ENCODE data around the gene ZNF263. TPM values are rescaled to one million over a fixed set of nuclear protein-coding genes. Genes with fewer than 3 reads are reported as not detected.

Gene ZNF263
- total and polyA plus RNA-seq, 9 of the 15 experiments (the other 6 are each of a cell fraction or from before 2014, with no cell fraction given): 4.6 to 48.3 (median 31.8) TPM

DNA sequence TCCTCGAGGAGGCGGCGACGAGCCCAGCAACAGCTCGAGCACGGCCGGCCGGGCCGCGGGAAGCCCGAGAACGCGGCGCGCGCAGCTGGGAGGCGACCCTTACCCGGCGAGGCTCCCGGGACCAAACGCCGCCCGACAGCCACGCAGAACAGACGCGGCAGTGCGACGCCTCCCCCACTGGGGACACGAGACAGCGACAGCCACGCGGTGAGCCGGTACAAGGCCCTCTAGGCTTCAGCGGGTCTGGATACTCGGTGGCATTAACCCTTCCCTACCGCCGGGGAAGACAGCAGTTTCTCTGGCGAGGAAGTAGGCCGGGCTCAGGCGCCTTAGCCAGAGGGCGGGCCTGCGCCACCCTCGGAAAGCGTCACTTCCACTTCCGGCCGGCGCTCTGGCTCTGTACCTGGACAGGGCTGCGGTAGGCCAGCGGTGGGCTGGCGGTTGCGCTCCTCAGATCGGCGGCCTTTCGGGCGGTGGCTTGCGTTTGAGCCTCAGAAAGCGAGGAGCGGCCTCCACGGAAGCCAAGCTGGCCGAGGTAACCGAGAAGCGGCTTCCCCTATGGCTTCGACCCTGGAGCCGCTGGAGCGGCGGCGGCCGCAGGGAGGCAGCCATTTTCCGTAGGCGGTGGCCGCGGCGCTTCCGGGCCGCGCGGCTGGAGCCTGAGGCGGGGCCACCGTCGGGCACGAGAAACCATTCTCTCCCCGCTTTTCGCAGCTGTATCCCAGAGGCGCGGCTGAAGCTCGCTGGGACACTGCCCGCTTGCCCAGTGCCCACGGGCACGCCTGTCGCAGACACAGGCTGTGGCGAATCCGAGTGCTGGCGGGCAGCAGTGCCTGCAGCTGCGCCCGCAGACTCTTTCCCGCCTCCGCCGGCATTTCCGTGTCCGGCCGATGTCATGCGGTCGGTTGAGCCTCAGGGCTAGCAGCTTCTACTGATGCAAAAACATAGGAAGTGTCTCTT lies 22.1 kb downstream of the ZNF263 start, which contains the start of the genes TIGD7 and ZNF75A (continued):
- TF ChIP-seq NR2C2 (CRISPR knock-in tag; IDR thresholded peaks at IDR 0.05): peak; percentile 56
- TF ChIP-seq NR2C2 (tag; IDR thresholded peaks at IDR 0.05): peak; percentile 79
- TF ChIP-seq, protein P1, sequence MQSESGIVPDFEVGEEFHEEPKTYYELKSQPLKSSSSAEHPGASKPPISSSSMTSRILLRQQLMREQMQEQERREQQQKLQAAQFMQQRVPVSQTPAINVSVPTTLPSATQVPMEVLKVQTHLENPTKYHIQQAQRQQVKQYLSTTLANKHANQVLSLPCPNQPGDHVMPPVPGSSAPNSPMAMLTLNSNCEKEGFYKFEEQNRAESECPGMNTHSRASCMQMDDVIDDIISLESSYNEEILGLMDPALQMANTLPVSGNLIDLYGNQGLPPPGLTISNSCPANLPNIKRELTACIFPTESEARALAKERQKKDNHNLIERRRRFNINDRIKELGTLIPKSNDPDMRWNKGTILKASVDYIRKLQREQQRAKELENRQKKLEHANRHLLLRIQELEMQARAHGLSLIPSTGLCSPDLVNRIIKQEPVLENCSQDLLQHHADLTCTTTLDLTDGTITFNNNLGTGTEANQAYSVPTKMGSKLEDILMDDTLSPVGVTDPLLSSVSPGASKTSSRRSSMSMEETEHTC (IDR thresholded peaks at IDR 0.05): no peak
- peak; percentile 72; the same call in 1 of the 2 replicates for TF ChIP-seq JUN (IDR thresholded peaks at IDR 0.05; ENCODE audit: borderline replicate concordance, low read depth, low read length)
- peak; percentile 82; the same call in 1 of the 2 replicates for TF ChIP-seq JUN (CRISPR knock-in tag; IDR thresholded peaks at IDR 0.05; ENCODE audit: borderline replicate concordance)
- TF ChIP-seq, protein P2, sequence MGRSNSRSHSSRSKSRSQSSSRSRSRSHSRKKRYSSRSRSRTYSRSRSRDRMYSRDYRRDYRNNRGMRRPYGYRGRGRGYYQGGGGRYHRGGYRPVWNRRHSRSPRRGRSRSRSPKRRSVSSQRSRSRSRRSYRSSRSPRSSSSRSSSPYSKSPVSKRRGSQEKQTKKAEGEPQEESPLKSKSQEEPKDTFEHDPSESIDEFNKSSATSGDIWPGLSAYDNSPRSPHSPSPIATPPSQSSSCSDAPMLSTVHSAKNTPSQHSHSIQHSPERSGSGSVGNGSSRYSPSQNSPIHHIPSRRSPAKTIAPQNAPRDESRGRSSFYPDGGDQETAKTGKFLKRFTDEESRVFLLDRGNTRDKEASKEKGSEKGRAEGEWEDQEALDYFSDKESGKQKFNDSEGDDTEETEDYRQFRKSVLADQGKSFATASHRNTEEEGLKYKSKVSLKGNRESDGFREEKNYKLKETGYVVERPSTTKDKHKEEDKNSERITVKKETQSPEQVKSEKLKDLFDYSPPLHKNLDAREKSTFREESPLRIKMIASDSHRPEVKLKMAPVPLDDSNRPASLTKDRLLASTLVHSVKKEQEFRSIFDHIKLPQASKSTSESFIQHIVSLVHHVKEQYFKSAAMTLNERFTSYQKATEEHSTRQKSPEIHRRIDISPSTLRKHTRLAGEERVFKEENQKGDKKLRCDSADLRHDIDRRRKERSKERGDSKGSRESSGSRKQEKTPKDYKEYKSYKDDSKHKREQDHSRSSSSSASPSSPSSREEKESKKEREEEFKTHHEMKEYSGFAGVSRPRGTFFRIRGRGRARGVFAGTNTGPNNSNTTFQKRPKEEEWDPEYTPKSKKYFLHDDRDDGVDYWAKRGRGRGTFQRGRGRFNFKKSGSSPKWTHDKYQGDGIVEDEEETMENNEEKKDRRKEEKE (IDR thresholded peaks at IDR 0.05; ENCODE audit: borderline replicate concordance in 1 of 2, control insufficient read depth in 1 of 2, low read depth in 2 of 2, low read length in 1 of 2): 0 out of 4 replicates have a peak, but pooled peaks of 1 of the 2 experiments have one; percentile 27
- peak; percentile 26; the same call in 1 of the 2 replicates for TF ChIP-seq SPI1 (IDR thresholded peaks at IDR 0.05; ENCODE audit: borderline replicate concordance, low read depth, low read length)
- TF ChIP-seq TGIF2 (CRISPR knock-in tag; IDR thresholded peaks at IDR 0.05): peak; percentile 89
- TF ChIP-seq, protein P3, sequence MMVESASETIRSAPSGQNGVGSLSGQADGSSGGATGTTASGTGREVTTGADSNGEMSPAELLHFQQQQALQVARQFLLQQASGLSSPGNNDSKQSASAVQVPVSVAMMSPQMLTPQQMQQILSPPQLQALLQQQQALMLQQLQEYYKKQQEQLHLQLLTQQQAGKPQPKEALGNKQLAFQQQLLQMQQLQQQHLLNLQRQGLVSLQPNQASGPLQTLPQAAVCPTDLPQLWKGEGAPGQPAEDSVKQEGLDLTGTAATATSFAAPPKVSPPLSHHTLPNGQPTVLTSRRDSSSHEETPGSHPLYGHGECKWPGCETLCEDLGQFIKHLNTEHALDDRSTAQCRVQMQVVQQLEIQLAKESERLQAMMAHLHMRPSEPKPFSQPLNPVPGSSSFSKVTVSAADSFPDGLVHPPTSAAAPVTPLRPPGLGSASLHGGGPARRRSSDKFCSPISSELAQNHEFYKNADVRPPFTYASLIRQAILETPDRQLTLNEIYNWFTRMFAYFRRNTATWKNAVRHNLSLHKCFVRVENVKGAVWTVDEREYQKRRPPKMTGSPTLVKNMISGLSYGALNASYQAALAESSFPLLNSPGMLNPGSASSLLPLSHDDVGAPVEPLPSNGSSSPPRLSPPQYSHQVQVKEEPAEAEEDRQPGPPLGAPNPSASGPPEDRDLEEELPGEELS (CRISPR knock-in tag; IDR thresholded peaks at IDR 0.05; ENCODE audit: borderline replicate concordance): peak; percentile 66; the same call in 1 of the 2 replicates
- TF ChIP-seq ELF2 (CRISPR knock-in tag; IDR thresholded peaks at IDR 0.05): peak; percentile 43; the same call in 1 of the 2 replicates
- 0 out of 2 replicates have a peak, but pooled peaks have one; percentile 20 for TF ChIP-seq PTBP1 (IDR thresholded peaks at IDR 0.05; ENCODE audit: low read depth, low read length)
- TF ChIP-seq RB1 (IDR thresholded peaks at IDR 0.05; ENCODE audit: low read depth): 0 out of 2 replicates have a peak, but pooled peaks have one; percentile 16
- peak; percentile 9; the same call in 1 of the 2 replicates for TF ChIP-seq ESRRA (IDR thresholded peaks at IDR 0.05; ENCODE audit: borderline replicate concordance, low read depth)
- peak; percentile 60 for TF ChIP-seq POLR2AphosphoS5 (IDR thresholded peaks at IDR 0.05; ENCODE audit: control insufficient read depth, insufficient read depth, low read depth, low read length)
- TF ChIP-seq SREBF1 (IDR thresholded peaks at IDR 0.05; ENCODE audit: borderline replicate concordance, low read depth, low read length): no peak
- TF ChIP-seq TEAD4 (IDR thresholded peaks at IDR 0.05; ENCODE audit: low read length): peak; percentile 14; the same call in 1 of the 2 replicates
- no peak for TF ChIP-seq TEAD4 (CRISPR knock-in tag; IDR thresholded peaks at IDR 0.05; ENCODE audit: borderline replicate concordance)
- TF ChIP-seq TCF3 (CRISPR knock-in tag; IDR thresholded peaks at IDR 0.05): peak; percentile 29; the same call in 1 of the 2 replicates
- TF ChIP-seq C11orf30 (IDR thresholded peaks at IDR 0.05; ENCODE audit: low read depth): peak; percentile 63
- TF ChIP-seq SP1 (CRISPR knock-in tag; IDR thresholded peaks at IDR 0.05): peak; percentile 79
